ENCODE measurements around the gene TRABD.

The TRABD gene

GRCh38 chr22:50173983-50174355, 11.7 kb upstream of the TRABD start:
- no peak for DNase-seq (ENCODE audit: low read depth in 2 of 2)

DNA sequence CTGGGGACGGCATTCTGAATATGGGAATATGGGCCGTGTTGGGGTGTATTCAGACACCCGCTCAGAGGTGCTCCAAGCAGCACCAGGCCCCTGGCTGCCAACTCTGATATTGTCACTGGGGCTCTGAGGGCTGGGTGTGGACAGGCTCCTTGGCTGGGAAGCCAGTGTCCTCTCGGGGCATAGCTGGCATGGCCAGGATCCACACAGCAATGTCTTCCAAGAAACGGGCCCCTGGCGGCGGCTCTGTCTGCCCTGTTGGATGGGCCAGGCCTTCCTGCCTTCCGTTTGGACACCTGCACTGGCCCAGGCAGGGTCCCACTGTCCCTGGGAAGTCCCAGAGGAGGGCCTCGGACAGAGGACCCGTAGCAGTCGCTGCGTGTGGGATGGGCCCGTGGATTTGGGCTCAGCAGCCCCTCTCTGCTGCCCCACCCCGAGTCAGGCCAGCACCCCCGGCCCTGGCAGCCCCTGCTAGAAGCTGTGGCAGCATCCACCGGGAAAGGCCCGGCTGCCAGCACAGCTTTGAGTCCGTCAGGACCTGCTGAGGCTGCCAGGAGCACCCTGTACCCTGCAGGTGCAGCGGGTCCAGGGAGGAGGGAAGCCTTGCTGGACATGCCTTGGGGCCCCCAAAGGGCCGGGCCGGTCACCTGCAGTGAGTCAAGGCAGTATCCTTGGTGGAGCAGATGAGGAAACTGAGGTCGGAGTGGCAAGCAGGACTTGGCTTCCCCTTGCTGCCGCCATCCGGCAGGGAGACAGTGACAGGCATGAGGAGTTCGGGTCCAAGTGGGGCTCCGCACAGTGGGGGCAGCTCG, 11.1 kb upstream of the TRABD start:
- no peak for DNase-seq (ENCODE audit: low read depth in 2 of 2)

- DNase-seq (ENCODE audit: low read depth in 2 of 2) = no peak
These were observed 10.6 kb upstream of the TRABD start for GRCh38 chr22:50175191-50175461.

- no peak for DNase-seq (ENCODE audit: low read depth in 2 of 2)
These were observed 9.5 kb upstream of the TRABD start for GRCh38 chr22:50175921-50176849.

DNA sequence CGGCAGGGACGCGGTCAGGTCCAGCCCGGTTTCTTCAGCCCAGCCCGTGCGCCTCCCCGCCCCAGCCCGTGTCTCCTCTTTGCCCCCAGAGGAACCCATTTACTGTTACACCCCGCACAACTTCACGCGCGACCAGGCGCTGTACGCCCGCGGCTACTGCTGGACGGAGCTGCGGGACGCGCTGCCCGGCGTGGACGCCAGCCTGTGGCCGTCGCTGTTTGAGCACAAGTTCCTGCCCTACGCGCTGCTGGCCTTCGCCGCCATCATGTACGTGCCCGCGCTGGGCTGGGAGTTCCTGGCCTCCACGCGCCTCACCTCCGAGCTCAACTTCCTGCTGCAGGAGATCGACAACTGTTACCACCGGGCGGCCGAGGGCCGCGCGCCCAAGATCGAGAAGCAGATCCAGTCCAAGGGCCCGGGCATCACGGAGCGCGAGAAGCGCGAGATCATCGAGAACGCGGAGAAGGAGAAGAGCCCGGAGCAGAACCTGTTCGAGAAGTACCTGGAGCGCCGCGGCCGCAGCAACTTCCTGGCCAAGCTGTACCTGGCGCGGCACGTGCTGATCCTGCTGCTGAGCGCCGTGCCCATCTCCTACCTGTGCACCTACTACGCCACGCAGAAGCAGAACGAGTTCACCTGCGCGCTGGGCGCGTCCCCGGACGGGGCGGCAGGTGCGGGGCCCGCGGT, 8.7 kb upstream of the TRABD start:
- DNase-seq (ENCODE audit: low read depth in 2 of 2) = no peak

- no peak for DNase-seq (ENCODE audit: low read depth in 2 of 2)
These were observed 7.9 kb upstream of the TRABD start for GRCh38 chr22:50177537-50178470.

- no peak for DNase-seq (ENCODE audit: low read depth in 2 of 2)
These were observed 7.2 kb upstream of the TRABD start for GRCh38 chr22:50178471-50178864.

- DNase-seq (ENCODE audit: low read depth in 2 of 2) = no peak
These were observed 6.5 kb upstream of the TRABD start for GRCh38 chr22:50178871-50179869.

DNA sequence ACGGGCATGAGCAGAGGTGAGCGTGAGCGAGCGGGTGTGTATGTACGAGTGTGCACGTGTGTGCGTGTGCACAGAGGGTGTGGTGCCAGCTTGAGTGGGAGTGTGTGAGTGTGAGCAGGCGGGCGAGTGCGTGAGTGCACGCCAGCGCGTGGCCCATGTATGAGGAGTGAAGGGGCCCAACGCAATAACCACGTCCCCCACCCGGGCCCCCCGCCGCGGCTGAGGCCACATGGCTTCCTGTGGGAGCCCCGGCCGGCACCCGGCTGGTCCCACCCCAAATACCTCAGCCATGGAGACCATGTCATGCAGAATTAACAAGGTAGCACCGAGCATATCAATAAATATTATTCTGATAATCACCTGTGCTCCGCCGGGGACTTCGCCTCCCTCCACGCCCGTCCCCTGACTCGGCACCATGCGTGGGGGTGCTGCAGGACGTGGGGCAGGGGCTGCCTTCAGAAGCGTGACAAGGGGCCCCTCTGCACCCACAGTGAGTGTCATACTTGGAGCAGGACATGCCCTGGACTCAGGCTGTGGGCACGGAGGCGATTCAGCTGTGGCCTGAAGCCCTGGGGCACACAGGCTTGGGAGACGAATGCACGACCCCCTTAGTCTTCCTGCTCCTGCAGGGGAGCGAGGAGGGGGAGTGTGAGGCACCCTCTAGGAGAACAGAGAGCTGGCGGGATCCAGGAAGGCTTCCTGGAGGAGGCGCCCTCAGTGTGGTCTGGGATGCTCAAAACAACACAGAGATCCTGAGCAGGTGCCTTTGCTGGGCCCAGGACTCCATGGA, 5.6 kb upstream of the TRABD start:
- no peak for DNase-seq (ENCODE audit: low read depth in 2 of 2)

DNA sequence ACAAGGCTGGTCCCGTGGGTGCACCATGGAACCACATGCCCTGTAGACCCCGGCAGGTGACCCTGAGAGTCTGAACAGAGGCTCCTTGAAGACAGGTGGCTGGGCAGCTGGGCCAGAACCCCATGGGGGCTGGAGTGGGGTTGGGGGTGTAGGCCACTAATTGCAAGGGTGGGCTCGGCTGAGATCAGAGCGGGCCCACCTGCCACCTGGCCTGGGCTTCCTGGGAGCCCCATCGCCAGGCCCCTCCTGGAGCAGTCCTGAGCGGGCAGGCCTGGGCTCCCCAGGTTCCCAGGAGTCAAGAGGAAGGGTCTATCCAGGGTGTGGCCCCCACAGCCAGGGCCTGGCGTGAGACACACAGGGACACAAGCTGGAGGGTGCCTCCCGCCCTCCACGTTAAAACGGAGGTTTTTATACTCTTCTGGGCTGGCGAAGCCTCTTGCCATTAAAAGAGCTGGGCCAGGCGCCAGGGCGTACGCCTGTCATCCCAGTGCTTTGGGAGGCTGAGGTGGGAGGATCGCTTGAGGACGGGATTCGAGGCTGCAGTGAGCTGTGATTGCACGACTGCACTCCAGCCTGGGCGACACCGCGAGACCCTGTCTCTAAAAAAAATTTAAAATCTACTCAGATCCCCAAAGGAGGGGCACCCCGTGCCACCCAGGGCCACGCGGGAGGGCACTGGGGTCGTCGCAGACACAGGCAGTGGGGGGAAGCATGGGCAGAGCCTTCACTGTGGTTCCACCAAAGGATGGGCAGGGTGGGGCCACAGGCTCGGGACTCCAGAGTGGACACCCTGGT, 4.8 kb upstream of the TRABD start:
- DNase-seq (ENCODE audit: low read depth in 2 of 2) = no peak

DNA sequence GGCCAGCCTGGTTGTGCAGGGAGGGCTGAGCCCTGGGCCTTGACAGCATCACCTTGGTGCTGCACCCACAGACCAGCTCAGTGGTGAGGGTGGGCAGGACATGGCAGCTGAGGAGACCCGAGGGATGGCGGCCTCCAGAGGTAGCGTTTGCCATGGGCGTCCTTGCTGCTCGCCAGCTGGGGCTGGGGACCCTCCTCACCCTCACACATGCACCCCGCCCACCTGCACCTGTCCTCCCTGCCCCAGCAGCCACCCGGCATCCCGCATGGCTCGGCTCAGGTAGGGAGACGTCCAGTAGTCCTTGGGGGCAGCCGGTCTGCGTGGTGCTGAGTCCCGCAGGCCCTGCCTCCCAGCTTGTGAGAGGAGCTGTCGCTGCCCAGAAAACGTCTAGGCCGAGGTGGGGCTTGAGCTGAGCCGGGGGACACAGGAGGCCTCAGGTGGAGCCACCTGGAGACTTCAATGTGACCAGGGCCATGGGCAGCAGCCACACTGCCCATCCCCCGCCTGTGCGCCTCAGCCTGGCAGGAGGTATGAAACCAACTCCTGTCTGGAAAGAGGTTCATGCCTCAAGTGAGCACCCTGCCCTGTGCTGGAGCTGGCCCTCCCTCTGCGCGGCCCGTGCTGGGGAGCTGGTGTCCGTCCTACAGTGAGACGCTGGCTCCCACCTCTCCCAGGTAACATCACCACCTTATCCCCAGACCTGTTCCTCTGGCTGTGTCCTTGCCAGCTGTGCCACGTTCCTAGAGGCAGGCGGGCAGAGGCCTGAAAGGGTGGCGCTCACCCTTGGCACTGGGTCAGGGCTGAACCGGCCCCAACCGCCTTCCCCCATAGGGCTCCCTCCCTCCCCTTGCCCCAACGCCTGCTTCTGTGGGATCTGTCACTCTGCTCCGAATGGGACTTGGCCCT, 3.3 kb upstream of the TRABD start:
- no peak for DNase-seq (ENCODE audit: low read depth in 2 of 2)

DNA sequence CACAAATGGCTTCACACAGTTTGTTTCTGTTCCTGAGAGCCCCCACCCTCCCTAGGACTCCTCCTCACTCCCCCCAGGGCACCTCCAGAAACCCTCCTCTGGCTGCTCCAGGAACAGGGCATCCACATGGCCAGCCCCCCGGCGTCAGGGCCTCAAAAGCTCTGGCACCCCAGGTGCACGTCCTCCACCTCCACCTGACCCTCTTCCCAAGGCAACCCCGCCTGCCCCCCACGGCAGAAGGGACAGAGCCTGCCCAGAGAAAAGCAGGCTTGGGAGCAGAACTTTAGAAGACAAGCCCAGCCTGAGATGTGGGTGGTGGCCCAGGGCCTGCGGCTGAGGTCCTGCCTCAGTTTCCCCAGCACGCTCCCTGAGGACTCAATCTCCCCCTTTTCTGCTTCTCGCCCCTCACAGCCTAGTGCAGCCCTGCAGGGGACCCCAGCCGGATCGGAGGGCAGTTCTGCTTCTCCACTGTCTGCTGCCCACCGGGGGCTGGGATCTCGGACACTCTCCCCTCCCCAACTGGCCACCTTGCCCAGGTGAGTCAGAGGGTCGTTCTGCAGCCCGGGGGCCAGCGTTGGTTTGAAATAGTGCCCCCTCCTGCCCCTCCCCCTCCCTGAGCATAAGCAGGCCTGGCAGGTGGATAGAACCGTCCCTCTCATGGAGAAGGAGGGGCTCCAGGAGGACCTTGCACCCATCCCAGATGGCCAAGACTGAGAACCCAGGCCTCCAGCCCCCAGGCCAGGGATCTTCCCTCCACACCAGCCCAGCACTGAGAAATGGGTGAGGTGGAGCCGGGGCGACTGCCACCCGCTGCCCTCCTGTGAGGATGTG, 2.4 kb upstream of the TRABD start:
- no peak for DNase-seq (ENCODE audit: low read depth in 2 of 2)

DNA sequence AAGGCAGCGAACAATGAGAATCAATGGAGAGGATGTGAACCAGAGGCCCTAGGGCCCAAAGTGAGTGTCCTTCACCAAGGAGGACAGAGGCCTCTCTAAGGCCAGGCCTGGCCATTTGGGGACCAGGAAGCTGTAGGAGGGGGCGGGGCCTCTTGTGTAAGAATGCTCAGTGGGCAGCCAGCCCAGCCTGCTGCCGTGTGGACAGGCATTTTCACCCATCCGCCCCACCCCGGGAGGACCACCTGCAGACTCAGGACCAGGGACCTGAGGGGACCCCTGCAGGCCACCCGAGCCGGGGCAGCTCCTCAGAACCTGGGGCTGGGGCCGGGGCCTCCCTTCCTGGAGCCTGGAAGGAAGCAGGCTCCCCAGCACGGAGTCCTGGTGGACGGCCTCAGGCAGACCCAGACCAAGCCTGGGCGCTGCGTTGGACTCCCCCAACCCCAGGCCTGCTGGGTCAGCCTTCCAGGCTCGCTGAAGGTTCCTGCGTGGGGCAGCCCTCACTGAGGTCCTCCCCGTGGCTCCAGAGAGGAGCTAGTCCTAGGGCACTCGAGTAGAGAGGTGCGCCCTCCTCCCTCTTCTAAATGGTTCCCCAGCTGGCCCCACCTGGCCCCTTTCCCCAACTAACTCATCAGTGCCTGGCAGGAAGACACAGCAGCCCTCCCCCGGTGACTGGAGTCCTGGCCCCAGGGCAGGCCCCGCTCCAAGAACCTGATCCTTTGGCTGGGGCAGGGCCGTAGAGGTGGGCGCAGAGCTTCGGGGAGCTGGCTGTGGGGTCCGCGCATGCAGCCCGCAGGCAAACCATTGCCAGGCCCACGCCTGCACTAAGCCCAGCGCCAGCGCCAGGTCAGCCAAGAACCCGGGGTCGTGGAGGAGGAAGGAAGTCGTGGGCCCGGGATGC, 1.5 kb upstream of the TRABD start:
- DNase-seq (ENCODE audit: low read depth in 2 of 2) = no peak

DNA sequence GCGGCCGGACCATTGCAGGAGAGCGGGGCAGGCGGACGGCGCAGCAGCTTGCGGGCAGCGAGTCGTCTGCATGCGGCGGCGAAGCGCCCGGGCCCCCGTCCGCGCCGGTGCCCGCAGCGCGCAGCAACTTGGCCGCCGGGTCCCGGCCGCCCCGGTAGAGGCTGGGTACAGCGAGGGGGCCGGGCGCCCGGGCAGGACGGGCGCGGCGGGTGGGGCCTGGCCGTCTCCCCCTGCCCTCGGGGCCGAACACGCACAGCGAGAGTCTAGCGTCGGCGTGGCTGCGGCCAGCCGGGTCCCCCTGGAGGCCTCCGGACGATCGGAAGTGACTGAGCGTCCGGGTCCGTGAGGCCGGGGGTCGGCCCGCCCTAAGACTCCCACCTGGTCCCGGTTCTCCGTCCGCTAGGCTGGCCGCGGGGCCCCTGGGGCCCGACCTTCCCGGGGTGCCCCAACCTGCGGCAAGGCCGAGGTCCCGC, 775 bp upstream of the TRABD start:
- DNase-seq (ENCODE audit: low read depth in 2 of 2) = no peak

DNA sequence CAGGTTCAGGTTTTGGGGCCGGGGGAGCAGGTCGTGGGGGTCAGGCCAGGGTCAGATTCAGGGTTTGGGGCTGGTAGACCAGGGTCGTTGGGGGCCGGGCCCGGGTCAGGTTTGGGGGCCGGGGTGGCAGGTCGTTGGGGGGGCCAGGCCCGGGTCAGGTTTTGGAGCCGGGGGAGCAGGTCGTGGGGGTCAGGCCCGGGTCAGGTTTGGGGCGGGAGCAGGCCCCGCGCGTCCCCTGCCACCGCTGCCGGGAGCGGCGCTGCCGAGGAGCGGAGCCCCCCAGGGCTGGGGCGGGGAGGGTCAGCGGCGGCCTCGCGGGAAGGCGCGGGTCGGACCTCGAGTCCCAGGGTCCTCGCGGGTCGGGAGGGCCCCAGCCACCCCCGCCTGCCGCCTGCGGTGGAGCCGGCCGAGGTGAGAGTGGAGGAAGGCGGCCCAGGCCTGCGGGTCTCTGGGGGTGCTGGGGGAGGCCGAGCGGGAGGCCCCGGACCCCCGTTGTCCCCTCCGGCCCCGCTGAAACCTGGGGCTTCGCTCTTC, 535 bp downstream of the TRABD start:
- DNase-seq (ENCODE audit: low read depth in 2 of 2) = no peak
